Measurements from ENCODE around the gene OR4E1.

DNA sequence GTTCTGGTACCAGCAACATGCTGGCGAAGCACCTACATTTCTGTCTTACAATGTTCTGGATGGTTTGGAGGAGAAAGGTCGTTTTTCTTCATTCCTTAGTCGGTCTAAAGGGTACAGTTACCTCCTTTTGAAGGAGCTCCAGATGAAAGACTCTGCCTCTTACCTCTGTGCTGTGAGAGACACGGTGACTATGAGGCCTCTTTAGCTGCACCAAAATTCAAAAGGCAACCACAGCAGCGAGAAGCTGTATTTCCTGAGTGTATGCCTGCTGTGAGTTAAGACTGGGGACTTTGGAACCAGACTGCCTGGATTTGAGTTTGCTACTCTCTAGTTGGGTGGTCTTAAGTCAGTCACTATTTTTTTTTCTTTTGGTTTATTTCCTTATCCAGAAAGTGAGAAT, 30.2 kb downstream of the OR4E1 start:
- TF ChIP-seq, protein P1, sequence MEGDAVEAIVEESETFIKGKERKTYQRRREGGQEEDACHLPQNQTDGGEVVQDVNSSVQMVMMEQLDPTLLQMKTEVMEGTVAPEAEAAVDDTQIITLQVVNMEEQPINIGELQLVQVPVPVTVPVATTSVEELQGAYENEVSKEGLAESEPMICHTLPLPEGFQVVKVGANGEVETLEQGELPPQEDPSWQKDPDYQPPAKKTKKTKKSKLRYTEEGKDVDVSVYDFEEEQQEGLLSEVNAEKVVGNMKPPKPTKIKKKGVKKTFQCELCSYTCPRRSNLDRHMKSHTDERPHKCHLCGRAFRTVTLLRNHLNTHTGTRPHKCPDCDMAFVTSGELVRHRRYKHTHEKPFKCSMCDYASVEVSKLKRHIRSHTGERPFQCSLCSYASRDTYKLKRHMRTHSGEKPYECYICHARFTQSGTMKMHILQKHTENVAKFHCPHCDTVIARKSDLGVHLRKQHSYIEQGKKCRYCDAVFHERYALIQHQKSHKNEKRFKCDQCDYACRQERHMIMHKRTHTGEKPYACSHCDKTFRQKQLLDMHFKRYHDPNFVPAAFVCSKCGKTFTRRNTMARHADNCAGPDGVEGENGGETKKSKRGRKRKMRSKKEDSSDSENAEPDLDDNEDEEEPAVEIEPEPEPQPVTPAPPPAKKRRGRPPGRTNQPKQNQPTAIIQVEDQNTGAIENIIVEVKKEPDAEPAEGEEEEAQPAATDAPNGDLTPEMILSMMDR (IDR thresholded peaks at IDR 0.05) = no peak
- TF ChIP-seq POLR2AphosphoS5 (IDR thresholded peaks at IDR 0.05; ENCODE audit: insufficient read depth in 1 of 2, low read depth in 1 of 2) (no peak), POLR2A (IDR thresholded peaks at IDR 0.05) (no peak)
